K562 (cell line): ENCODE data around the gene GABRB3. TPM values are rescaled to one million over a fixed set of nuclear protein-coding genes. Genes with fewer than 3 reads are reported as not detected.

Experiments used
- polyA plus RNA-seq, 8 experiments: library from polyadenylated mRNA; depleted of rRNA in 4 of 8; stranded (reverse) in 5 of 8; unstranded in 3 of 8; fragments of >200 nt; fragmentation: Nextera tagmentation in 2 of 8; fragmentation: Illumina TruSeq in 1 of 8; extraction: Ambion mirVana in 2 of 8; extraction: Trizol in 1 of 8; gene quantifications; 2 replicates each; pipeline versions ENCODE4 v1.2.1 to v1.2.3, GENCODE V29; 2011 to 2014; ENCODE audit warnings: inconsistent platforms in 1 of 8, missing spikeins in 1 of 8
- total RNA-seq, 7 experiments: library from RNA; depleted of rRNA in 6 of 7; stranded (reverse); fragments of >200 nt in 6 of 7; fragmentation: Illumina TruSeq in 2 of 7; extraction: Trizol in 2 of 7; gene quantifications; 2 replicates each; pipeline versions ENCODE4 v1.2.1 to v1.2.3, GENCODE V29; 2011 to 2021; ENCODE audit warnings: low replicate concordance in 1 of 7
- TF ChIP-seq, protein P1 (sequence below): fragments of 450-650 bp; IDR thresholded peaks from 2 replicates; pipeline ENCODE4 v1.6.1; 2016; ENCODE audit warnings: mild to moderate bottlenecking, moderate library complexity

The GABRB3 gene
- total and polyA plus RNA-seq, 9 of the 15 experiments (the other 6 are each of a cell fraction or from before 2014, with no cell fraction given) = 0.09 to 1.4 (median 0.49) TPM

DNA sequence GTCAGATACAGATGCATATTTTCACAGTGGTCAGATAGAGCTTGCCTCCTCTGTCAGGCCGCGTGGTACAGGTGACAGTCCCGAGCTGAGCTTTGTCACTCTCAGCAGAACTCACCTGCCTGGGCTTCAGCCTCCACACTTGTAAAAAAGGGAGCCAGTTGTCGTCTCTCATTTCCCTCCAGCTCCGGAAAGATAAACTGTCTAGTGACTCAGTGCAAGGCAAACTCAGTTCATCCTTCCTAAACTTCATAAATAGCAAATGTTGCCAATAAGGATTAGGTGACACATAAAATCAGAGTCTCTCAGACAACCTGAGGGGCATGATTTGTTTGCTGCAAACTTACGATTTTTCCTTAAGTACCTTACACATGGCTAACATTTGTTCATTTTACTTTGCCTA is 116.8 kb downstream of the GABRB3 start (continued):
- TF ChIP-seq, protein P1, sequence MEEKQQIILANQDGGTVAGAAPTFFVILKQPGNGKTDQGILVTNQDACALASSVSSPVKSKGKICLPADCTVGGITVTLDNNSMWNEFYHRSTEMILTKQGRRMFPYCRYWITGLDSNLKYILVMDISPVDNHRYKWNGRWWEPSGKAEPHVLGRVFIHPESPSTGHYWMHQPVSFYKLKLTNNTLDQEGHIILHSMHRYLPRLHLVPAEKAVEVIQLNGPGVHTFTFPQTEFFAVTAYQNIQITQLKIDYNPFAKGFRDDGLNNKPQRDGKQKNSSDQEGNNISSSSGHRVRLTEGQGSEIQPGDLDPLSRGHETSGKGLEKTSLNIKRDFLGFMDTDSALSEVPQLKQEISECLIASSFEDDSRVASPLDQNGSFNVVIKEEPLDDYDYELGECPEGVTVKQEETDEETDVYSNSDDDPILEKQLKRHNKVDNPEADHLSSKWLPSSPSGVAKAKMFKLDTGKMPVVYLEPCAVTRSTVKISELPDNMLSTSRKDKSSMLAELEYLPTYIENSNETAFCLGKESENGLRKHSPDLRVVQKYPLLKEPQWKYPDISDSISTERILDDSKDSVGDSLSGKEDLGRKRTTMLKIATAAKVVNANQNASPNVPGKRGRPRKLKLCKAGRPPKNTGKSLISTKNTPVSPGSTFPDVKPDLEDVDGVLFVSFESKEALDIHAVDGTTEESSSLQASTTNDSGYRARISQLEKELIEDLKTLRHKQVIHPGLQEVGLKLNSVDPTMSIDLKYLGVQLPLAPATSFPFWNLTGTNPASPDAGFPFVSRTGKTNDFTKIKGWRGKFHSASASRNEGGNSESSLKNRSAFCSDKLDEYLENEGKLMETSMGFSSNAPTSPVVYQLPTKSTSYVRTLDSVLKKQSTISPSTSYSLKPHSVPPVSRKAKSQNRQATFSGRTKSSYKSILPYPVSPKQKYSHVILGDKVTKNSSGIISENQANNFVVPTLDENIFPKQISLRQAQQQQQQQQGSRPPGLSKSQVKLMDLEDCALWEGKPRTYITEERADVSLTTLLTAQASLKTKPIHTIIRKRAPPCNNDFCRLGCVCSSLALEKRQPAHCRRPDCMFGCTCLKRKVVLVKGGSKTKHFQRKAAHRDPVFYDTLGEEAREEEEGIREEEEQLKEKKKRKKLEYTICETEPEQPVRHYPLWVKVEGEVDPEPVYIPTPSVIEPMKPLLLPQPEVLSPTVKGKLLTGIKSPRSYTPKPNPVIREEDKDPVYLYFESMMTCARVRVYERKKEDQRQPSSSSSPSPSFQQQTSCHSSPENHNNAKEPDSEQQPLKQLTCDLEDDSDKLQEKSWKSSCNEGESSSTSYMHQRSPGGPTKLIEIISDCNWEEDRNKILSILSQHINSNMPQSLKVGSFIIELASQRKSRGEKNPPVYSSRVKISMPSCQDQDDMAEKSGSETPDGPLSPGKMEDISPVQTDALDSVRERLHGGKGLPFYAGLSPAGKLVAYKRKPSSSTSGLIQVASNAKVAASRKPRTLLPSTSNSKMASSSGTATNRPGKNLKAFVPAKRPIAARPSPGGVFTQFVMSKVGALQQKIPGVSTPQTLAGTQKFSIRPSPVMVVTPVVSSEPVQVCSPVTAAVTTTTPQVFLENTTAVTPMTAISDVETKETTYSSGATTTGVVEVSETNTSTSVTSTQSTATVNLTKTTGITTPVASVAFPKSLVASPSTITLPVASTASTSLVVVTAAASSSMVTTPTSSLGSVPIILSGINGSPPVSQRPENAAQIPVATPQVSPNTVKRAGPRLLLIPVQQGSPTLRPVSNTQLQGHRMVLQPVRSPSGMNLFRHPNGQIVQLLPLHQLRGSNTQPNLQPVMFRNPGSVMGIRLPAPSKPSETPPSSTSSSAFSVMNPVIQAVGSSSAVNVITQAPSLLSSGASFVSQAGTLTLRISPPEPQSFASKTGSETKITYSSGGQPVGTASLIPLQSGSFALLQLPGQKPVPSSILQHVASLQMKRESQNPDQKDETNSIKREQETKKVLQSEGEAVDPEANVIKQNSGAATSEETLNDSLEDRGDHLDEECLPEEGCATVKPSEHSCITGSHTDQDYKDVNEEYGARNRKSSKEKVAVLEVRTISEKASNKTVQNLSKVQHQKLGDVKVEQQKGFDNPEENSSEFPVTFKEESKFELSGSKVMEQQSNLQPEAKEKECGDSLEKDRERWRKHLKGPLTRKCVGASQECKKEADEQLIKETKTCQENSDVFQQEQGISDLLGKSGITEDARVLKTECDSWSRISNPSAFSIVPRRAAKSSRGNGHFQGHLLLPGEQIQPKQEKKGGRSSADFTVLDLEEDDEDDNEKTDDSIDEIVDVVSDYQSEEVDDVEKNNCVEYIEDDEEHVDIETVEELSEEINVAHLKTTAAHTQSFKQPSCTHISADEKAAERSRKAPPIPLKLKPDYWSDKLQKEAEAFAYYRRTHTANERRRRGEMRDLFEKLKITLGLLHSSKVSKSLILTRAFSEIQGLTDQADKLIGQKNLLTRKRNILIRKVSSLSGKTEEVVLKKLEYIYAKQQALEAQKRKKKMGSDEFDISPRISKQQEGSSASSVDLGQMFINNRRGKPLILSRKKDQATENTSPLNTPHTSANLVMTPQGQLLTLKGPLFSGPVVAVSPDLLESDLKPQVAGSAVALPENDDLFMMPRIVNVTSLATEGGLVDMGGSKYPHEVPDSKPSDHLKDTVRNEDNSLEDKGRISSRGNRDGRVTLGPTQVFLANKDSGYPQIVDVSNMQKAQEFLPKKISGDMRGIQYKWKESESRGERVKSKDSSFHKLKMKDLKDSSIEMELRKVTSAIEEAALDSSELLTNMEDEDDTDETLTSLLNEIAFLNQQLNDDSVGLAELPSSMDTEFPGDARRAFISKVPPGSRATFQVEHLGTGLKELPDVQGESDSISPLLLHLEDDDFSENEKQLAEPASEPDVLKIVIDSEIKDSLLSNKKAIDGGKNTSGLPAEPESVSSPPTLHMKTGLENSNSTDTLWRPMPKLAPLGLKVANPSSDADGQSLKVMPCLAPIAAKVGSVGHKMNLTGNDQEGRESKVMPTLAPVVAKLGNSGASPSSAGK = no peak
